ENCODE data around the gene PRR9.
A peak's percentile ranks its signal among the peaks of the same experiment; 100 is the strongest.

PRR9 gene

GRCh38 chr1:153232553-153232952 is 15.2 kb downstream of the PRR9 start:
- Histone ChIP-seq H3K9me3 (no peaks in the 10 kb centered on the region), H3K4me3 (ENCODE audit: low read depth, low read length) (no peak overlapping the region), H3K4me1 (no peaks in the 10 kb centered on the region), H3K27me3 (no peaks in the 10 kb centered on the region; the same call in 1 of the 2 replicates), H3K36me3 (no peaks in the 10 kb centered on the region)
- no peak for TF ChIP-seq CTCF (IDR thresholded peaks at IDR 0.05; ENCODE audit: low read depth, low read length)
- DNase-seq: no peak

GRCh38 chr1:153233448-153233847 is 16.1 kb downstream of the PRR9 start:
- no peaks in the 10 kb centered on the region for H3K9me3 ChIP-seq
- H3K27me3 ChIP-seq: no peaks in the 10 kb centered on the region; the same call in 1 of the 2 replicates
- TF ChIP-seq CTCF (IDR thresholded peaks at IDR 0.05; ENCODE audit: low read depth, low read length): no peak
- H3K4me1 ChIP-seq: no peaks in the 10 kb centered on the region
- DNase-seq: no peak
- H3K4me3 ChIP-seq (ENCODE audit: low read depth, low read length): no peak overlapping the region
- no peaks in the 10 kb centered on the region for H3K36me3 ChIP-seq

- TF ChIP-seq CTCF (IDR thresholded peaks at IDR 0.05; ENCODE audit: low read depth, low read length): peak; percentile 28
- H3K36me3 ChIP-seq: no peaks in the 10 kb centered on the region
- H3K4me3 ChIP-seq (ENCODE audit: low read depth, low read length): no peak overlapping the region
- no peaks in the 10 kb centered on the region; the same call in 1 of the 2 replicates for H3K27me3 ChIP-seq
- no peak for DNase-seq
- H3K9me3 ChIP-seq: no peaks in the 10 kb centered on the region
- H3K4me1 ChIP-seq: no peaks in the 10 kb centered on the region
These were observed 21.1 kb downstream of the PRR9 start for GRCh38 chr1:153238527-153238926.

GRCh38 chr1:153242160-153242559 is 24.8 kb downstream of the PRR9 start:
- Histone ChIP-seq H3K27me3 (no peaks in the 10 kb centered on the region; the same call in 1 of the 2 replicates), H3K36me3 (no peaks in the 10 kb centered on the region), H3K4me3 (ENCODE audit: low read depth, low read length) (no peak overlapping the region), H3K9me3 (no peaks in the 10 kb centered on the region), H3K4me1 (no peaks in the 10 kb centered on the region)
- no peak for TF ChIP-seq CTCF (IDR thresholded peaks at IDR 0.05; ENCODE audit: low read depth, low read length)
- DNase-seq: no peak

GRCh38 chr1:153245466-153245865 is 28.1 kb downstream of the PRR9 start:
- no peak for TF ChIP-seq CTCF (IDR thresholded peaks at IDR 0.05; ENCODE audit: low read depth, low read length)
- no peaks in the 10 kb centered on the region for H3K4me1 ChIP-seq
- DNase-seq: no peak
- no peaks in the 10 kb centered on the region for H3K36me3 ChIP-seq
- no peaks in the 10 kb centered on the region; the same call in 1 of the 2 replicates for H3K27me3 ChIP-seq
- H3K4me3 ChIP-seq (ENCODE audit: low read depth, low read length): no peak overlapping the region
- no peaks in the 10 kb centered on the region for H3K9me3 ChIP-seq

- Histone ChIP-seq H3K27me3 (no peaks in the 10 kb centered on the region; the same call in 1 of the 2 replicates), H3K4me1 (no peaks in the 10 kb centered on the region), H3K36me3 (no peaks in the 10 kb centered on the region), H3K9me3 (no peaks in the 10 kb centered on the region), H3K4me3 (ENCODE audit: low read depth, low read length) (no peak overlapping the region)
- DNase-seq: no peak
- TF ChIP-seq CTCF (IDR thresholded peaks at IDR 0.05; ENCODE audit: low read depth, low read length): no peak
These were observed 28.6 kb downstream of the PRR9 start for GRCh38 chr1:153246018-153246417.
